Right lobe of liver (tissue), 4 donors: ENCODE measurements around the gene TCF15.

ENCODE experiments used
- CTCF ChIP-seq, 4 donors: fragments of 200-600 bp in 3 of 4; fragments of 450-650 bp in 1 of 4; IDR thresholded peaks; one replicate each; pipeline versions ENCODE4 v1.5.1 to v1.8.0; 2016 to 2022; ENCODE audit warnings: antibody characterized with exemption in 4 of 4, mild to moderate bottlenecking in 2 of 4
- POLR2A ChIP-seq: fragments of 450-650 bp; IDR thresholded peaks from one replicate; pipeline ENCODE4 v1.6.1; 2017; ENCODE audit warnings: antibody characterized with exemption, mild to moderate bottlenecking
- donor health status: DM: no; HTN: no; CAD: no.
- donor health status: DM: no; HTN: no; CAD: no.
- donor health status: DM: no; HTN: yes; CAD: no.

- TF ChIP-seq CTCF (IDR thresholded peaks at IDR 0.05) (no peak), POLR2A (no peak)
These were observed 14.5 kb downstream of the TCF15 start for GRCh38 chr20:595330-596308.
